Femur (tissue), 1 donor: ENCODE data around the gene RPUSD4.
"Not testable (repeated sequence)": the region's sequence is repeated elsewhere in the genome, so short reads cannot be mapped to it uniquely, and the experiment has no call there.

ENCODE experiments used
- DNase-seq: peaks from one replicate; pipeline ENCODE4 v3.0.0-alpha.2; 2017

The RPUSD4 gene

GRCh38 chr11:126211236-126212088 is at the start of gene RPUSD4, which contains the start of gene FAM118B:
RPUSD4 (minus strand) TSS chr11:126211650; CDS start chr11:126211638, 12 bp downstream.
FAM118B (plus strand) TSS chr11:126211782; CDS start chr11:126235002, 23,220 bp downstream.
- DNase-seq: peak; percentile 99

GRCh38 chr11:126257764-126258163 is 46.3 kb upstream of the RPUSD4 start:
- no peak for DNase-seq

DNA sequence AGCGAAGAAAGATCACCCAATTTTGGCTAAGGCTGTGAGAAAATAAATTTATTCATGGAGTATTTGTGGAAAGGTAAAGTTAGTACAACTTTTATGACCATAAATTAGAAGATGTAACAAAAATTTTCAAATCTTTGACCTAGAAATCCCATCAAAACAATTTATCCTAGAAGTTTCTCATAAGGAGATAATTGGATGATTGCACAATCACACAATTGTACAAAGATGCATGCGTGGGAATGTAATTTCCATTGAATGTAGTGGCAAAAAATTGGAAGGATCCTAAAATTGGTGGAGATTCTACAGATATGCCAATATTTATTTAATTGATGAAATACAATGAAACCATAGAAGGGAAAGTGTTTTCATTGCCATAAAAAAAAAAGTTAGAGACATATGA is 45.7 kb upstream of the RPUSD4 start:
- no peak for DNase-seq

- DNase-seq: no peak
These were observed 44.8 kb upstream of the RPUSD4 start for GRCh38 chr11:126256216-126256615.

DNA sequence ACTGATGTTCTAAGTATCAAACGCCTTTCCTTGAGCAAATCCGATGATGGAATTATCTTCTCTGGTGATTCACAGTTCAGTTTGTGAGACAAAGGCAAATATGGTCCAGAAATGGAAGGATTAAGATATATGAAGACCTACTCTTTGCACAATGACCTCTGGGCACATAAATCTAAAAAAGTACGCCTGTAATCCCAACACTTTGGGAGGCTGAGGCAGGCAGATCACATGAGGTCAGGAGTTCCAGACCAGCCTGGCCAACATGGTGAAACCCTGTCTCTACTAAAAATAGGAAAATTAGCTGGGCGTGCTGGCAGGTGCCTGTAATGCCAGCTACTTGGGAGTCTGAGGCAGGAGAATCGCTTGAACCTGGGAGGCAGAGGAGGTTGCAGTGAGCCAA is 44.1 kb upstream of the RPUSD4 start:
- DNase-seq: not testable (repeated sequence)

- no peak for DNase-seq
These were observed 43.4 kb upstream of the RPUSD4 start for GRCh38 chr11:126254819-126255218.

DNA sequence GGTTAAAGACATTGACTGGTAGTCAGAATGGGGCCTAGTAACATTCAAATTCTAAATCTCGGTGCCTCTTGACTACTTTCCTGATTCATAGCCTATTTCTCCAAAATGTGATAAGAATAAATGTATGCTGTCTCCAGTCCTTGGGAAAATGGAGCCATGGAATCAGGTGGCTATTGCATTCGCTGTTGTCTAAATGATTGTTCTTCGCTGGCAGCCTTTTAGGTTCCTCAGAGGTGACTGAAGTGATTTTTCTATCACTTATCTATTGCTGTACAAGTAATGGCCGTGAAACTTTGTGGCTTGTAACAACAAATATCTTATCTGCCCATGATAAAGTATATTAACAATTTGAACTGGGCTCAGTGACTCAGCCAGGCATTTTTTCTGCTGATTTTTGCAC is 41.8 kb upstream of the RPUSD4 start:
- no peak for DNase-seq

- no peak for DNase-seq
These were observed 35.2 kb upstream of the RPUSD4 start for GRCh38 chr11:126246636-126247035.

DNA sequence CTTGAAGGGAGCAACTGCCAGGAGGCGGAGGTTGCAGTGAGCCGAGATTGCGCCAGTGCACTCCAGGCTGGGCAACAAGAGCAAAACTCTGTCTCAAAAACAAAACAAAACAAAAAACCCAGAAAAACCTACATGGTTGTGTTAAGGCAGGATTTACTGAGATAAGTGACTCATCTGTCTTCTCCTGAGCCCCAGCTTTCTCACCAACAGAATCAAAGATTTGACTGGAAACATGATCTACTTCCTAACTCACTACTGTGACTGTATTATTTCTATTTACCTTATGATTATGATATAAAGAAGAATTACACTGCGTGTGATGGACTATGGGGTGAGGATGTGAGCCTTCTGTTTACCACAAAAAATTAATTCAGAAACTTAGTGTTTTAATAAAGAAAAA is 21.9 kb upstream of the RPUSD4 start:
- DNase-seq: no peak

GRCh38 chr11:126232683-126233082 is 21.2 kb upstream of the RPUSD4 start:
- no peak for DNase-seq

GRCh38 chr11:126231725-126232459 is 20.4 kb upstream of the RPUSD4 start:
- DNase-seq: no peak

- no peak for DNase-seq
These were observed 18.5 kb upstream of the RPUSD4 start for GRCh38 chr11:126229858-126230540.

DNA sequence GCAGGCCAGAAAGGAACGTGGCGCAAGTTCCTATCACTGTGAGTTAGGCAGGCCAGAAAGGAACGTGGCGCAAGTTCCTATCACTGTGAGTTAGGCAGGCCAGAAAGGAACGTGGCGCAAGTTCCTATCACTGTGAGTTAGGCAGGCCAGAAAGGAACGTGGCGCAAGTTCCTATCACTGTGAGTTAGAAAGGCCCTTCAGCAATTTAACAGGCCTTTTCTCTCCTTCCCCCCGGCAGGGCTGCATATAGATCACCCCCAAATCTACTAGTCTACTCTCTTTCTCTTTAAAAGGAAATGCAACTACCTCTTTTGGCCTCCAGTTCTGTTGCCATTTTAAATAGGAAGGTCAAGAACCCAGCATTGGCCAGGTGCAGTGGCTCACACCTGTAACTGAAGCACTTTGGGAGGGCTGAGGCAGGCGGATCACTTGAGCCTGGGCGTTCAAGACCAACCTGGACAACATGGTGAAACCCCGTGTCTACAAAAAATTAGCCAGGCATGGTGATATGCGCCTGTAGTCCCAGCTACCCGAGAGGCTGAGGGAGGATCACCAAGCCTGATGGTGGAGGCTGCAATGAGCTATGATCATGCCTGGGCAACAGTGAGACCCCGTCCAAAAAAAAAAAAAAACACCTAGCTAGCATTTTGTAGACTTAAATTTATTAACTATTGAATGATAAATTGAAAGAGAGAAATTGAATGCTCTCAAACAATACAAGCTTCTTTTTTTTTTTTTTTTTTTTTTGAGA is 15.1 kb upstream of the RPUSD4 start:
- DNase-seq: no peak

DNA sequence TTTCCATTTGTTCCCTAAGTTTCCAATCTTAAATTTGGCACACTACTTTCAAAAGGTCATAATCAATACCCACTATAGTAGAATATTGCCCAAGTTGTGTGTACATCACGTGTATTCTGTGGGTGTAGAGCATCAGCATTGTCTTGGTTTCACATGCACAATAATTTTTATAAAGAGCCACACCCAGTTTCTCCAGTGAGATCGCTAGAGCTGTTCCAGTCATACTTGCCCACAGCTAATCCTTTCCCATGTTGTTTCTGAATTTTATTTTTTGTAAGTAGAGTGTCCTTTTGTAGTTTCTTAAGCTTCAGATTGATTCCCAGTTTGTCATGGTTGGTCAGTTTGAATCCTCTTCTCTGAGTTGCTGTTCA is 13.8 kb upstream of the RPUSD4 start:
- no peak for DNase-seq

- no peak for DNase-seq
These were observed 13.3 kb upstream of the RPUSD4 start for GRCh38 chr11:126224647-126225294.

DNA sequence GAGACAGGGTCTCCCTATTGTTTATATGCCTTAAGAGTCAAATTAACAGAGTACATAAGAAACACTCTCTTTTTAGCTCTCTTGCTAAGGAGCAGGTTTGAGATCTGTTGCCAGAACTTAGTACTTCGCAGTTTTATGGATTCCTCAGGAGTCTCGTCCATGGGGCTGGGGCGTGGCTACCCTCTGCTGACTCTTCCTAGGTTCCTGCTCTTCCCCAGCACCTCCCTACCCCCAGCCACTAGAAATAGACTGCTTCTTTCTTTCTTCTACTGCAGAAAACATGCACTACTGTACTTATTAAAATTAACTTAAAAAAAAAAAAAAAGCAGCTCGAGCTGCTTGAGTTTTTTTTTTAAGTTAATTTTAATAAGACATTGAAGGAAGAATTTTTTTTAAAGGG is 8.1 kb upstream of the RPUSD4 start:
- no peak for DNase-seq

DNA sequence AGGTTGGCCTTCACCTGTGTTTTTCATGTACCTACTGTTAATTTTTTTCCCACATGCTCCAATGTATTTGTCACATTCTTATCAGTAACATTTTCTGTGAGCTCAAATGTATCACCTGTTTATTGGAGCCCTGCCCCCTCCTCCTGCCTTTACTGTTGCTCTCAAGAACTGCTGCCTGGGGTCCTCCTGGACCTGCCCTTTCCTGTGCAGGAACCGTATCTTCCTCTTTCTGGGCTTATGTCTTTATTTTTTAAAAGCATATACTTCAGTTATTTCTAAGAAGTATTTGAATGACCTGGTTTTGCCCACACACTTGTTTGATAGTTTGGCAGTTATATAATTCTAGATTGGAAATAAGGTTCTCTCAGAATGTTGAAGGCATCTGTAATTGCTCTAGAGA is 6.0 kb upstream of the RPUSD4 start:
- DNase-seq: no peak

DNA sequence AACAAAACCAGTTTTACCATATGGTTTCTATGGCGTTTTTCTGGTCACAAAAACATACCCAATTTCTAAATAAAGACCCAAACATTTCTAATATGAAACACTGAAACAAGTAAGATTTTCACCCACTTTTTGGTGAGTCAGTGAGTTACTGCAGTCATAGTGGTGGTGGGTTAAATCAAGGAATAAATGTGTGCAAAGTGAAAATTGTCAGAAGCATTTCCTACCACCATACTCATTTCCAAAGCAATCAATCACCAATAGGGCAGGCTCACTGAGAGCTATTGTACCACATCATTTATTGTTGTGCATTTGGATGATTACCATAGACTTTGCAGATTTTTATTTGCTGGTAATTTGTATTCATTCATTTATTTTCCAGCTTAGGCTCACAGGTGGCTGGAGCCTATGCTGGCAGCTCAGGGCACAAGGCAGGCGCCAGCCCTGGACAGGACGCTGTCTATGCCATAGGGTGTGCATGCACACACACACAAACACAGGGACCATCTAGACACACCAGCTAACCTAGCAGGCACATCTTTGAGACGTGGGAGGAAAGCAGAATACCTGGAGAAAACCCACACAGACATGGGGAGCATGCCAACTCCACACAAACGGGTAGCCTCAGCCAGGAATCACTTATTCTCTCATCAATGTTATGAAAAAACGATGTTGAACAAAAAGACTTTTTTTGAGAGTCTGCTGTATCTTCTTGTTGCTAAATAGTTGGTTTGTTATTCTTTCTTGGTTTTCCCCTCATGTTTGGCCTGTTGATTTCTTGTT is 5.3 kb upstream of the RPUSD4 start:
- DNase-seq: no peak

DNA sequence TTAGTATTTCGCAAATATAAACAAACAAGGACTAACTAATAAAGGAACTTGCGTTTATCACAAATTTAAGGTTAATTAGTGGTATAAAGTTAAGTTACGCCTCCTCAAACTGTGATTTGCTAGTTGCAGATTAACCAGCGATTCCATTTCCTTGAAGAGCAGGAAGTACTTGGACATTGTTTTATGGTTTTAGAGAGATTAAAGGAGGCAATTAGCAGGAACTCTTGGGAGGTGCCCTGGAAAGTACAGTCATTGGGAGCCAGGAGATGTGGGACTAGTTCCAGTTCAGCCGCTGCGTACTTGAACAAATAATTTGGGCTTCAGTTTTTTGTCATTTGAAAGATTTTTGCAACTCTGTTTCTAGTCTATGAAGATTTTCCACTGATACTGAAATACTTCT is 3.4 kb upstream of the RPUSD4 start:
- DNase-seq: no peak

DNA sequence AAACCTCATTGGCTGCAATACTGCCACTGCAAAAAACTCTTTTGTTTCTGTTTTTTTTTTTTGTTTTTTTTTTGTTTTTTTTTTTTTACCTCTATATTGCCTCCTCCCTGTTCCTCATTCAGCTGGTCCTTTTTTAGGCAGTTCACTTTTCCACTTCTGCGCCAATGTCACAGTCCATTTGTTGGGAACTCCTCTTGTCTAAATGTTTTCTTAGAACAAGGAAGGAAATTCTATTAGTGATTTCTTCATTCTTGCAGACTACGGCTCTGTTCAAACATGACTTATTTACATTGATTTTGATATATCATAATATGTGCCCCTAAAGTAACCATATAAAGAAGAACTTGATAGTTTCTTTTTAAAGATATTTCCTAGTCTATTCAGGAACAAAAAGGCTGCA is 3.0 kb upstream of the RPUSD4 start:
- no peak for DNase-seq

DNA sequence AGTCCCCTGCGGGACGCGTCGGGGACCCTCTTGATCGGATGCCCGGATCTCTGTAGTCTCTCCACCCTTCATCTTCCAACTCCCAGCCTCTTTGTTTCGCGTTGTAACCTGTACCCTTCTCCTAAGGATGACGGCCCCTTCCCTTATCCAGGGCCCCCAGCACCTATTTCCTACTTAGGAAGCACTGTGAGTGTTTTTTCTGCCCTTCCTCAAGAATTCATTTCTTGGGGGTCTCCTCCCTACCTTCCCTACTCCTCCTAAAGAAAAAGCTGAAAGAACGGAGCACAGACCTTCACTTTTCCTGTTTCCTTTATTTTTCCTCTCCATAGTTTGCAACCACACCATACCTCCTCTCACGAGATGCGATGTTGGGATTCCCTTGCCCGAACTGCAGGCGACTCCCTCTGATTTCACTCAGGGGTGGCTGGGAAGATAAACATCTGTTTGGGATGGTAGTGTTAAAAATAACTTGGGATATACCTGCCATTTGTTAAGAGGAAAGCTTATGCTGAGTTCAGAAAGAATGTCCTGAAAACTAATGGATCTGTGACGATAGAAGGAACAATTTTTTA is 725 bp upstream of the RPUSD4 start:
- DNase-seq: no peak
